ENCODE data around the gene PRR35. TPM values are rescaled to one million over a fixed set of nuclear protein-coding genes. Genes with fewer than 3 reads are reported as not detected.

The PRR35 gene
- total RNA-seq, 1 experiment from 2014 or later, result not detected

DNA sequence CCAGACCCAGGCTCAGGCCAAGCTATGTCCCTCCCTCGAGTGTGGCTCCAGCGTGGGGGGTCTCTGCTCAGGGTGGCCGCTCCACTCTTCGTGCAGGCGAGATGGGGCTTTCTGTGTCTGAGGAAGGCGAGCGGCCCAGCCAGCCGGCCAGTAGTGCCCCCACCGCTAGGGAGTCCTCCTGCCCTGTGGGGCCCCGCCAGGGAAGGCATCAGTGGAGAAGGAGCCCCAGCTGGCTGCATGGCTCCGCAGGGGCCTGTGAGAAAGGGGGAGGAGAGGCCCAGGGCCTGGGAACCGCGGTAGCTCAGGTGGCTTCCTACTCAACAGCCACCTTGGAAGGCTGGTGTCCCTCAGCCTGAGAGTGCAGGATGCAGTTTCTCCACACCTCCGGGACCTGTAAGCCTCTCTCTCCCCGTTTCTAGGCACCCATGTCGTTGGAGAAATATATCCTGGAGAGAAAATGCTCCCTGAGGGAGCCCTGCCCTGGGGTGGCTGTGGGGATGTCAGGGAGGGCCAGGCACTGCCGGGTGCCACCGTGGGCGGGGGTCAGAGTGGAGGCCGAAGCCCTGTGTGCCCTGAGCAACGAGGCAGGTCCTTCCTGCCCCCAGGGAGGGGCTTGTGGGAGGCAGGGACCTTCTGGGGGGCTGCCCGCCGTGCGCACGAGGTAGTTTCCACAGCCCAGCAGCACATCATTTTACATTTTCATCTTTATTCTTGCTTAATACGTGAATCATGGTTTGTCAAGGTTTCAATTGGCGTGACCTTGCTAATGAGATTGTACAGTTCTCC lies 12.9 kb downstream of the PRR35 start:
- in situ Hi-C loops (cut with HindIII; ENCODE audit: low pct_unique_long_range_greater_than_20kb, low sequenced_read_pairs), result no loop called here
- no peak for DNase-seq (ENCODE audit: low read depth)

GRCh38 chr16:574021-574760 lies 14.0 kb downstream of the PRR35 start:
- no peak for DNase-seq (ENCODE audit: low read depth)
- in situ Hi-C loops (cut with HindIII; ENCODE audit: low pct_unique_long_range_greater_than_20kb, low sequenced_read_pairs), result no loop called here

- in situ Hi-C loops (cut with HindIII; ENCODE audit: low pct_unique_long_range_greater_than_20kb, low sequenced_read_pairs), result no loop called here
- DNase-seq (ENCODE audit: low read depth), result no peak
Measured at GRCh38 chr16:575354-576196, 15.4 kb downstream of the PRR35 start.

GRCh38 chr16:576197-576822 lies 16.1 kb downstream of the PRR35 start:
- DNase-seq (ENCODE audit: low read depth), result no peak
- in situ Hi-C loops (cut with HindIII; ENCODE audit: low pct_unique_long_range_greater_than_20kb, low sequenced_read_pairs), result no loop called here

DNA sequence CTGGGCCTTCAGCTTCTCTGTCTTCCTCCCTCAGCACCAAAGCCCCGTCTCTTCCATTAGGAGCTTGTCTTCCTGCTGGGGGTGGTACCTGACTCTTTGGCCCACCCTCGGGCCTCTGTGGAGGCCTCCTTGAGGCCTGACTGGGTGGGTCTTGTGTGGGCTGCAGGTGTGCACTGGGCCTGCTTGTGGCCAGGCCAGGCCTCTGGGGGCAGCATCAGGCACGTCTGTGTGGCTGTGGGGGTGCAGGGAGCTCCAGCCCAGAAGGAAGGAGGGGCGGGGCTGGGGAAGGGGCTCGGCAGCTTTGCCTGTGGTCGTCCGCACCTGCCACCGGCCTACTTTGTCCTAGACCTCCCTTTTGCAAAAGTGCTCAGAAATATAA lies 16.6 kb downstream of the PRR35 start:
- DNase-seq (ENCODE audit: low read depth), result no peak
- in situ Hi-C loops (cut with HindIII; ENCODE audit: low pct_unique_long_range_greater_than_20kb, low sequenced_read_pairs), result no loop called here

DNA sequence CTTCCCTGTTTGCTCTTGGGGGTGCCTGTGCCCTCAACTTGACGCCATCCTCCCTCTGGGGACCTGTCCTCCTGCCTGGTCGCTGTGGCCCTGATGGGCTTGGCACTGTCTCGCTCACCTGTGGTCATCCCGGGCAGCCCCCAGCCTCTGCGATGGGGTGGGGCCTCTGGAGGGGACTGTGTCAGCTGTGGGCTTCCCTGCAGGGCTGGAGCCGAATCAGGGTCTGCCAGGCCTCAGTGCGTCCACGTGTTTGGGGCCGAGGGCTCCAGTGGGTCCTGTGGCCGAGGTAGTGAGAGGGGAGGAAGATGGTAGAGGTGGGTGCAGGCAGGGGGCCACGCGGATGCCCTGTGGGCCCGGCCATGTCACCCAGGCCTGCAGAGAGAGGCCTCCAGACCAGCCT lies 17.6 kb downstream of the PRR35 start:
- in situ Hi-C loops (cut with HindIII; ENCODE audit: low pct_unique_long_range_greater_than_20kb, low sequenced_read_pairs), result no loop called here
- DNase-seq (ENCODE audit: low read depth), result no peak

GRCh38 chr16:578232-578869 lies 18.2 kb downstream of the PRR35 start:
- DNase-seq (ENCODE audit: low read depth), result no peak
- in situ Hi-C loops (cut with HindIII; ENCODE audit: low pct_unique_long_range_greater_than_20kb, low sequenced_read_pairs), result no loop called here

DNA sequence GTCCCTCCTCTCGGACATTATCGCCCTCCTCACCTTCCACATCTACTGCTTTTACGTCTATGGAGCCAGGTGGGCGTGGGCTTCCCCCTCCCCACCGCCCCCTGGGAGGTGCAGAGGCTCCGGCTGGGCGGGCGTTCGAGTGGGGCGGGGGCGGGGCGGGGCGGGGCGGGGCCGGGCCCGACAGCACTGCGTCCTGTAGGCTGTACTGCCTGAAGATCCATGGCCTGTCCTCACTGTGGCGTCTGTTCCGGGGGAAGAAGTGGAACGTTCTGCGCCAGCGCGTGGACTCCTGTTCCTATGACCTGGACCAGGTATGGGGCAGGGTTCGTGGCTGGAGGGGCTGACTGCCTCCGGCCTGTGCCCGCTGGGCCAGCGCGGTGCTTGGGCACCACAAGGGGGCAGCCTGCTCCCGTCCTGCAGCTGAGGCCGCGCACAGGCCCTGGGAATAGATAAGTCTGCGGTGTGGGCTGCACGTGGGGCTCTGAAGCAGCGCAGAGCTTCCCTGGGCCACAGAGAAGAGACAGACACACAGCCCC lies 18.7 kb downstream of the PRR35 start:
- in situ Hi-C loops (cut with HindIII; ENCODE audit: low pct_unique_long_range_greater_than_20kb, low sequenced_read_pairs), result no loop called here
- DNase-seq (ENCODE audit: low read depth), result no peak

DNA sequence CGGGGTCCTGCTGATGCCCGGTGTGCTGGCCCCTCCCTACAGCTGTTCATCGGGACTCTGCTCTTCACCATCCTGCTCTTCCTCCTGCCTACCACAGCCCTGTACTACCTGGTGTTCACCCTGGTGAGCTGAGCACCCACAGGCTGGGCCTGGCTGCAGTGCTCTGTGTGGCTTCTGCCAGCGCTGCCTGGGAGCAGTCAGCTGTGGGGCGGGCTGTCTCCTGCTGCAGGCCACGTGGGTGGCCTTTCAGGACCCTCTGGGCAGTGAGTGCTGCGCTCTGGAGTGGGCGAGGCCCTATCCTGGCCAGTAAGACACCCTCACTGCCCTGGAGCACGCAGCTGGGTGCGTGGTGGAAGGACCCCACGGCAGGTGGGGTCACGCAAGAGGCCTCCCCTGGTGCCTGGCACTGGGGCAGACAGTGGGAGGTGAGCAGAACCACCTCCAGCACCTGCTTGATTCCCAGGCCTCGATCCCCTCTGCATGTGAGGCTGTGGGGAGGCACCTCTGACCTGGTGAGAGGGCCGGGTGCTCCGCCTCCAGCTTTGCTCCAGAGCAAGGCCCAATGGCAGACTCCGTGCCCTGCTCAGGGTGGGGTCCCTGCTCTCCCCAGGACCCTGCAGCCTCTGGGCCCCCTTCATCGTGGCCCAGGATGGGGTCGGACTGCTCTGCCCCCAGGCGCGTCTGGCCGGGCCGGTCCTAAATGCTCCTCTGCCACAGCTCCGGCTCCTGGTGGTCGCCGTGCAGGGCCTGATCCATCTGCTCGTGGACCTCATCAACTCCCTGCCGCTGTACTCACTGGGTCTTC lies 20.1 kb downstream of the PRR35 start:
- in situ Hi-C loops (cut with HindIII; ENCODE audit: low pct_unique_long_range_greater_than_20kb, low sequenced_read_pairs), result no loop called here
- DNase-seq (ENCODE audit: low read depth), result no peak

DNA sequence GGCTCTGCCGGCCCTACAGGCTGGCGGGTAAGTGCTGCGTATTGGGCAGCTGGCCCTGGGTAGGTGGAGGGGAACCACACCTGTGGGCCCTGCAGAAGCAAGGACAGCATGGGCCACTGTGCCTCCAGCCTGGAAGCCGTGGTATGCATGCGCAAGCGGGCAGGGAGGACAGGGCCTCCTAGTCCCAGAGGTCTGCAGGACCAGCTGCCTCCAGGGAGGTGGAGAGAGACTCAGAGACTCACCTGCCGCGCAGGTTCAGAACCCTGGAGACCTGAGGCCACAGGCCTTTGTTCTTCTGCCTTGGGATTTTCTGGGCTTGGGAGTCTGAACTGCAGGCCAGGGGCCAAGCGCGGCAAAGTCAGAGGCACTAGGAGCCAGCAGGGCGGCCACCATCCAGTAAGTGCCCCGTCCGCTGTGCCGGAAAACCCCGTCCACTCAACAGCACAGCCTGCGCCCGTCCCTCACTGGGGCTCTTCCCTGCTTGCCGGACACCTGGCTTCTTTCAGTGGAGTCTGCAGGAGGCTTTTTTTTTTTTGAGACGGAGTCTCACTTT lies 20.8 kb downstream of the PRR35 start:
- DNase-seq (ENCODE audit: low read depth), result no peak
- in situ Hi-C loops (cut with HindIII; ENCODE audit: low pct_unique_long_range_greater_than_20kb, low sequenced_read_pairs), result no loop called here

DNA sequence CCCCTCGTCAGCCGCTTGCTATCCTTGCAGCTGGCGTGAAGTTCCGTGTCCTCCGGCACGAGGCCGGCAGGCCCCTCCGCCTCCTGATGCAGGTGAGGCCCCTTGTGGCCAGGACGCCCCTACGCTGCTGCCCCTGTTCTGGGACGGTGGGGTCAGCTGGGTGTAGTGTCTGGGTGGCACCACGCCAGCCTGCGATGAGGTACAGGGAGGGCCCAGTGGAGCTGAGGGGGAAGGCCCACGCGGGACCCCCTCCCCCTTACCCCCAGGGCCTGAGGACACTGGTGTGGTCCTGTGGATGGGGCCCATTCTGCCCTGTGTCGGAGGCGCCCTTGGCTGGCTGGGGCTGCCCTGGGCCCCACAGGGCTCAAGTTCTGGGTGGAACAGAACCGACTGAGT lies 22.0 kb downstream of the PRR35 start:
- in situ Hi-C loops (cut with HindIII; ENCODE audit: low pct_unique_long_range_greater_than_20kb, low sequenced_read_pairs), result no loop called here

GRCh38 chr16:582614-583331 lies 22.6 kb downstream of the PRR35 start:
- DNase-seq (ENCODE audit: low read depth), result no peak
- in situ Hi-C loops (cut with HindIII; ENCODE audit: low pct_unique_long_range_greater_than_20kb, low sequenced_read_pairs), result no loop called here

More for the DNA sequence above, 22.0 kb downstream of the PRR35 start:
- no peak for DNase-seq (ENCODE audit: low read depth)

GRCh38 chr16:583470-583814 lies 23.2 kb downstream of the PRR35 start:
- no peak for DNase-seq (ENCODE audit: low read depth)
- in situ Hi-C loops (cut with HindIII; ENCODE audit: low pct_unique_long_range_greater_than_20kb, low sequenced_read_pairs), result no loop called here

- DNase-seq (ENCODE audit: low read depth), result no peak
- in situ Hi-C loops (cut with HindIII; ENCODE audit: low pct_unique_long_range_greater_than_20kb, low sequenced_read_pairs), result no loop called here
Measured at GRCh38 chr16:583815-584591, 23.8 kb downstream of the PRR35 start.

DNA sequence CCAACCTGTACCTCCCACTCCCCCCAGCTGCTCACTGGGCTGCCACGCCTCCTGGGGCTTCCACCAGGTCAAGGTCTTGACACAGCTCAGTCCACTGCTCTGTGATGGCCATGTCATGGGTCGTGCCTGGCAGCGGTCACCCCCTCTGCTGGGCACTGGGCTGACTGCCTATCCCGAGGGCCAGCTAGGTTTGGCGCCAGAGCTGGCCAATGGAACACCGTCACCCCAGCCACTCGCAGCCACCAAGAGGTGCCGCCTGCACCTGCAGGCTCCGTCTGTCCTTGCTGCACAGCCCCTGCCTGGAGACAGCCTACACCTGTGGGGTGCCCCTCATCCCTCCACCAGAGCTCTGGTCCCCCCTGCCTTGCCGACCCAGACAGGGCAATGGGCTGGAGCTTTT lies 25.2 kb downstream of the PRR35 start:
- in situ Hi-C loops (cut with HindIII; ENCODE audit: low pct_unique_long_range_greater_than_20kb, low sequenced_read_pairs), result no loop called here
- DNase-seq (ENCODE audit: low read depth), result peak; percentile 41
